MG63 (cell line): ENCODE results near the gene GP5. TPM values are rescaled to one million over a fixed set of nuclear protein-coding genes. Genes with fewer than 3 reads are reported as not detected.

Experiments used
- DNase-seq: peaks from one replicate; pipeline ENCODE4 v3.0.0-alpha.2; 2020
- H3K27me3 ChIP-seq: fragments of 250-450 bp; sonication (Bioruptor Pico); 2 replicates; pipeline ENCODE4 v1.5.1; 2020; ENCODE audit warnings: mild to moderate bottlenecking, moderate library complexity
- H3K36me3 ChIP-seq: fragments of 250-450 bp; sonication (Bioruptor Pico); 2 replicates; pipeline ENCODE4 v1.5.1; 2020; ENCODE audit warnings: mild to moderate bottlenecking, moderate library complexity
- H3K4me3 ChIP-seq: fragments of 250-450 bp; sonication (Bioruptor Pico); 2 replicates; pipeline ENCODE4 v1.5.1; 2020; ENCODE audit warnings: mild to moderate bottlenecking, moderate library complexity
- H3K9me3 ChIP-seq: fragments of 250-450 bp; sonication (Bioruptor Pico); 2 replicates; pipeline ENCODE4 v1.5.1; 2020; ENCODE audit warnings: mild to moderate bottlenecking, moderate library complexity
- total RNA-seq: library from RNA; depleted of rRNA; stranded (reverse); fragments of >200 nt; shearing (Covaris generic); gene quantifications from 2 replicates; pipeline ENCODE4 v1.2.3, GENCODE V29; 2014; ENCODE audit warnings: low replicate concordance

Gene GP5
- total RNA-seq, 1 experiment from 2014 or later: not detected

DNA sequence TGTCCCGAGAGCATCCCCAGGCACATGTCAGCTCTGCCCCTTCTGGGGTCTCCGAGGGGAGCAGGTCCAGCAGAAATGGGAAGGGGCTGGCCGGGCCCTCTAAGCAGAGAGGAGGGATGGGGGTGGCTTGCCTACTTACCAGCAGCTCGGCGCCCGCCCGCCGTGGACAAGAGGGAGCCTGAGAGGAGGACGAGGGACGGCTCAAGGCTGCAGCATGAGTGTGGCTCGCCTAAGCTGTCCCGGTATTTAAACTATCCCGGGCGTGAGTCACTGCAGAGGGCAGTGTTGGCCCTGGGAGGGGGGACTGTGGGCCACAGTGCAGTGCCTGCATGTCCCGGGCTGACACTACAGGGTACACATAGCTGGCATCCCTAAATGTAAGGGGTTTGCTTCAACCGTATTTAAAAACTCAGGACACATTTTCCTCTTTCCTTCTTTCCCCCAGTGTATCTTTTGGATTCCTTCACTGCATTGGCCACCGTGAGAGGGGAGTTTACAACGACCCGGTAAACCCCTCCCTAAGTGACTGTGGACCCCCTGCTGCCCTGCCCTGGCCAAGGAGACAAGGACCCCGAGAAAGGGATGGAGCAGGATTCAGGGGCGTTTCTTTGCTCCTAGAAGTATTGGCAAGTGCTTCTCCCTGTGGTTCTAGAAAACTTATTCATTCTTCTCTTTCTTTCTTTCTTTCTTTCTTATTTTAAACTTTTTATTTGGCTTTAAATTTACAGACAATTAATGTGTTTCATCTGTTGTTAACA, 29.4 kb downstream of the GP5 start, which contains the start of gene LRRC15:
Gene LRRC15 (minus strand): TSS at position 222 of the 758 bp plus-strand sequence. CDS start 8,700 bp downstream, outside the sequence.
- Histone ChIP-seq H3K36me3 (no peaks in the 10 kb centered on the region), H3K27me3 (no peaks in the 10 kb centered on the region), H3K9me3 (no peaks in the 10 kb centered on the region), H3K4me3 (no peak within 1 kb of the TSS)
- DNase-seq: peak; percentile 64

- no peaks in the 10 kb centered on the region for H3K36me3 ChIP-seq
- H3K27me3 ChIP-seq: no peaks in the 10 kb centered on the region
- DNase-seq: no peak
- no peaks in the 10 kb centered on the region for H3K9me3 ChIP-seq
- no peak overlapping the region for H3K4me3 ChIP-seq
Observed at GRCh38 chr3:194368918-194369317, 30.1 kb downstream of the GP5 start.

DNA sequence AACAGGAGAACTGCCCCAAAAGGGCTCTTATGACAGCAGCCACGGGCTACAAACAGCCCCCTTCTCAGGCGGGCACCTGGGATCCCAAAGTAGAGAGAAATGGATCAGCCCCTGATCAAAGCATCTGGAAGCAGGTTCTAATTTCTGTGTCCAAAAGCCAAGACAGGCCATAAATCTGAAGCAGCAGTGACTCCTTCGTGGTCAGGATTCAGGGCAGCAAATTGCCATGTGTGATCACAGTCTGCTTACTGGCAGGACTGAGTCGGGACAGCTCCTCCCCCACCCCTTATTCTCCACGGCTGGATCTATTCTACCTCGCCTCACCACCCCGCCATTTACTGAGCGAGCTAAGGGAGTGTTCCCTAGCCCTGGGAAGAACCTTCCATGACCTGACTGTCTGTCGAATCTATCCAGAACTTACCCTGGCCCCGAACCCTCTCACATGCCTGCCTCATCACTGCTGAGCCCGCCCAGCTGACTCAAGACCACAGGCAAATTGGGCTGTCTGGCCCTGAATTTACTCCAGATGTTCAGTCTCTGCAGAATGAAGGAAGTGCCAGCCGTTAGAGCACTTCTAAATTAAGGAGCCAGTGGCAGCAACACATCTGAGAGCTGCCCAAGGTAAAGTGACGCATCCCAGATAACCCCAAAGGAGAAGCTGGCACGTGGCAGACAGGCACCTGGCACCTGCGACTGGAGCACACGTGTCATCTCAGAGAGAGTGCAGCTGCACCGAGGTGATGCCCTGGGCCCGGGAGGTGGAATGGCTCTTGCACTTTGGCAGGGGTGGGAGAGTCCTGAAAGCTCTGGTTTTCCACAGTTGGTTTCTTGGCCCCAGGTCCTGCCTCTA, 30.8 kb downstream of the GP5 start:
- Histone ChIP-seq H3K9me3 (no peaks in the 10 kb centered on the region), H3K36me3 (no peaks in the 10 kb centered on the region), H3K4me3 (no peak overlapping the region), H3K27me3 (no peaks in the 10 kb centered on the region)
- peak; percentile 75 for DNase-seq

DNA sequence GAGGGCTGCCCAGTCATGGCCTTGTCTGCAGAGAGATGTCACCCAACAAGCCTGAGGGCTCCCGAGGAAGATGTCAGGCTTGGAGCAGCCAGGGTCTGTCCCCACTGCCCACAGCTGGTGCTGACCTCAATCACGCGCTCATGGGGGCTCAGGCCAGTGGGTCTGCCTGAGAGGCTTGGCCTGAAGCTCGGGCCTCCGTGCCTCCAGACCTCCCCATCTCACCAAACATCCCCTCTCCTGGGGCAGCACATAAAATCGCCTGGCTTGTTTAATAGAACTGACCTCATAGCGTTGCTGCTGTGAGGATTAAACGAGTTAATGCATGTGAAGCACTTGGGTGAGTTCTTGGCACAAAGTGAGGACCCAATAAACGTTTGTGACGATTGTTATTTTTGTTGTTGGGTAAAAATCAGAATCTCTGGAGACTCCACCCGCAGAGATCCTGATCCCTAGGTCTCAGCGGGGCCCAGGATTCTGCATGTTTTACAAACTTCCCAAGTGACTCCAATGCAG, 33.0 kb downstream of the GP5 start:
- Histone ChIP-seq H3K9me3 (no peaks in the 10 kb centered on the region), H3K36me3 (no peaks in the 10 kb centered on the region), H3K4me3 (no peak overlapping the region), H3K27me3 (no peaks in the 10 kb centered on the region)
- no peak for DNase-seq

DNA sequence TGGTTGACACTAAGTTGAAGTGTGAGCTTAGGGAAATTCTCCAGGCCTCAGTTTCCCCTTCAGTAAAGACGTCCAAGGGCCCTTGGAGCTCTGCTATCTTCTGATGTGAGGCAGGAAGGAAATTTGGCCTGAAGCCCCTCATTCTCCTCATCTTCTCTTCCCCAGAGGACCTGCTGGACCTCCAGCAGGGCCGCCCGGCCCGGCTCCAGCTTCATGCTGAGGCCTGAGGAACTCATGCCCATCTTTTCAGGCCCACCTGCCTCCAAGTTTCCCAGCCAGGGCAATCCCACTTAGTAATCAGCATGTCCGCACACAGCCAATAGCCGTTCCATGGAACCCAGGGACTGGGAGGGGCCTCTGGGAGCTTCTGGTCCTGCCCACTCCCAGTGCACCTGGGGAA, 33.5 kb downstream of the GP5 start:
- DNase-seq: no peak
- no peaks in the 10 kb centered on the region for H3K27me3 ChIP-seq
- no peak overlapping the region for H3K4me3 ChIP-seq
- no peaks in the 10 kb centered on the region for H3K9me3 ChIP-seq
- H3K36me3 ChIP-seq: no peaks in the 10 kb centered on the region

- DNase-seq: peak; percentile 94
- Histone ChIP-seq H3K9me3 (no peaks in the 10 kb centered on the region), H3K36me3 (no peaks in the 10 kb centered on the region), H3K27me3 (no peaks in the 10 kb centered on the region), H3K4me3 (no peak overlapping the region)
Observed at GRCh38 chr3:194364652-194365434, 34.2 kb downstream of the GP5 start.

DNA sequence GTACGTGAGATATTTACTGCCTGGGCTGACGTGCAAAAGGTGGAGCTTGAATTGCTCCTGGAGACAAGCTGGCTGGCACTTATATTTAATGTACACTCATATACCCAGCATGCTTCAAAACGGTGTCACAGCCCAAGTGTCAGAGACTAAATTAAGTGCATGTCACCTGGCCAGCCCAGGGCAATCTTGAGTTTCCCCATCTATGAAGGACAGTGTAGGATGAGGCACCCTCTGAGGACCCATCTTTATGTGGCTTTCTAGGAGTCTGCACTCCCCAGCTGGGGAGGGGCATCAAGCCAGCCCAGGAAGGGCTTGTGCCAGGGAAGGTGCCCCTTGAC, 34.8 kb downstream of the GP5 start:
- no peaks in the 10 kb centered on the region for H3K27me3 ChIP-seq
- no peak overlapping the region for H3K4me3 ChIP-seq
- no peak for DNase-seq
- H3K9me3 ChIP-seq: no peaks in the 10 kb centered on the region
- no peaks in the 10 kb centered on the region for H3K36me3 ChIP-seq

DNA sequence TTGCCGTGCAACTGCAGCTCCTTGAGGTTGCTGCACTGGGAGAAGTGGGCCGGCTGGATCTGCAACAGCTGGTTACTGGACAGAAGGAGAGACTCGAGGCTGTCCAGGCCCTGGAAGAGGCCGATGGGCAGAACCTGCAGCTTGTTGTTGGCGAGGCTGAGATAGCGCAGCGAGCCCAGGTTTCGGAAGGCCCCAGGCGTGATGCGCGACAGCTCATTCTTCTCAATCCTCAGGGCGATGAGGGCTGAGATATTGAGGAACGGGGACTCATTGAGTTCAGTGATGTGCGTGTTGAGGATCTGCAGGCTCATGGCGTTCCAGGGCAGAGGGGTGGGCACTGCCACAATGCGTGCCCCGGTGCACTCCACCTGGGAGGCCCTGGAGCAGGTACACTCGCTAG, 38.5 kb downstream of the GP5 start:
- no peaks in the 10 kb centered on the region for H3K9me3 ChIP-seq
- DNase-seq: no peak

DNA sequence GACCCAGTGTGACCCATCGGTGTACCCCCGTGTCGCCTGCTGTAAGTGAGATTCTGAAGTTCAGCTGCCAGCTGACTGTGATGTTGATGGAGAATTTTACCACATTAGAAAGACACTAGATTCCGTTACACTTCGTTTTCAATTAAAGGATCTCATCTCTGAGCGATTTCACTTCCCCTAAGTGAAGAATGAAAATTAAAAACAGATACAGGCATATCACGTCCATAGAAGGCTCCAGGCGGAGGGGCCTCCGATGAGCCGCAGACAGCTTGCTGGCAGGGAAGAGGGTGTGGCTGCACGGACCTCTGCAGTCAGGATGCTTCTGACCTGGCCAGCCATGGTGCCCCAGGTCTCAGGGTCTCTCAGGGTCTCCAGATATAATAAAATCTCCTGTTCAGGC, 41.4 kb downstream of the GP5 start:
- Histone ChIP-seq H3K27me3 (no peaks in the 10 kb centered on the region), H3K36me3 (no peaks in the 10 kb centered on the region), H3K4me3 (no peak overlapping the region), H3K9me3 (no peaks in the 10 kb centered on the region)
- DNase-seq: no peak

More for the DNA sequence above, 38.5 kb downstream of the GP5 start:
- Histone ChIP-seq H3K27me3 (no peaks in the 10 kb centered on the region), H3K36me3 (no peaks in the 10 kb centered on the region), H3K4me3 (no peak overlapping the region)

DNA sequence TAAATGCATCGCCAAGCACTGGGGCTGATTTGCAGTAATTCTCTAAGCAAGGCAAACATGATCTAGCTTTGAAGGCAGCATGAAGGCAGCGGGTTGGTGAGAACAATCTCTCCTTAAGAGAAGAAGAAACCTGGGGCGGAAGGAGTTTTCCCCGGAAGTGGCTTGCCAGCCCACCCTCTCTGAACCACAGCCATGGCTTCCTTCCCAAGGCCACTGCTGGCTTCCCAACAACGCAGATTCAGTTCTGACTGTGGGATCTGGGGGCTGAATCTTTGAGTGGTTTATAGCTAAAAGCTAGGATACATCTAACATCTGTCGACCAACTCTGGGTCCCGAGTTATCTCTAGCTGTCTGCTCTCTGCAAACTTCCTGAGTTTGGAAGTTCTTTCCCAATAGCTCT, 43.7 kb downstream of the GP5 start:
- DNase-seq: no peak
- H3K4me3 ChIP-seq: no peak overlapping the region
- H3K9me3 ChIP-seq: no peaks in the 10 kb centered on the region
- H3K27me3 ChIP-seq: no peaks in the 10 kb centered on the region
- no peaks in the 10 kb centered on the region for H3K36me3 ChIP-seq

GRCh38 chr3:194354315-194354714, 44.8 kb downstream of the GP5 start:
- DNase-seq: no peak
- Histone ChIP-seq H3K27me3 (no peaks in the 10 kb centered on the region), H3K9me3 (no peaks in the 10 kb centered on the region), H3K4me3 (no peak overlapping the region), H3K36me3 (no peaks in the 10 kb centered on the region)

DNA sequence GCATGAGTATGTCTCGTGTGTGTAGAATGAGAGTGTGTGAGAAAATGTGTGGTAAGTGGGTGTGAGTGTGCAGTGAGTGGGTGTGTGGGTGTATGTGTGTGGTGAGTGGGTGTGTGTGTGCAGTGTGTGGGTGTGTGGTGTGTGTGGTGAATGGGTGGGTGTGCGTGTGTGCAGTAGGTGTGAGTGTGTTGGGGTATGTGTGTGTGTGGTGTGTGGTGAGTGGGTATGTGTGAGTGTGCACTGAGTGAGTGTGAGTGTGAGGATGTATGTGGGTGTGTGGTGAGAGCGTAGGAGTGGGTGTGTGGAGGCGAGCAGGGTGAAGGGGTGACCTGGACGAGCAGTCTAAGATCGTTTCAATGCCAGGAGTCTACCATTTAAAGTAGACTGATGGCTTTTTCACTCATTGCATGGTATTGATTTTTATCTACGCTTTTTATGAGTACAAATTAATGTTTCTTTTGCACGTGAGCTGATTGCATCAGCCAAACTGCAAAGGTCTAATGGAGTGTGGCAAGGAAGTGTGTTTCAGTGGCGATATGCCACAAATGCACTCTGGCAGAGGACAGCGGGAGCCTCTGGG, 46.3 kb downstream of the GP5 start:
- Histone ChIP-seq H3K4me3 (no peak overlapping the region), H3K9me3 (no peaks in the 10 kb centered on the region), H3K27me3 (no peaks in the 10 kb centered on the region), H3K36me3 (no peaks in the 10 kb centered on the region)
- no peak for DNase-seq

DNA sequence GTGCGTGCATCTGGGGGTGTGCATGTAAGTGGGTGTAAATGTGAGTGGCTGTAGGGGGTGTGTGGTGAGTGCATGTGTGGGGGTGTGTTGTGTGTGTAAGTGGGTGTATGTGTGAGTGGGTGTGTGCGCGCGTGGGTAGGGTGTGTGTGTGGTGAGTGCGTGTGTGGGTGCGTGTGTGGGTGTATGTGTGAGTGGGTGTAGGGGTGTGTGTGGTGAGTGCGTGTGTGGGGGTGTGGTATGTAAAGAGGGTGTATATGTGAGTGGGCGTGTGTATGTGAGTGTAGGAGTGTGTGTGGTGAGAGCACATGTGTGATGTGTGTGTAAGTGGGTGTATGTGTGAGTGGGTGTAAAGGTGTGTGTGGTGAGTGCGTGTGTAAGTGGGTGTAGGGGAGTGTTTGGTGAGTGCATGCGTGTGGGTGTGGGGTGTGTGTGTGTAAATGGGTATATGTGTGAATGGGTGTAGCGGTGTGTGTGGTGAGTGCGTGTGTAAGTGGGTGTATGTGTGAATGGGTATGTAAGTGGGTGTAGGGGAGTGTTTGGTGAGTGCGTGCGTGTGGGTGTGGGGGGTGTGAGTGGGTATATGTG, 47.0 kb downstream of the GP5 start:
- Histone ChIP-seq H3K9me3 (no peaks in the 10 kb centered on the region), H3K36me3 (no peaks in the 10 kb centered on the region), H3K27me3 (no peaks in the 10 kb centered on the region), H3K4me3 (no peak overlapping the region)
- DNase-seq: no peak

DNA sequence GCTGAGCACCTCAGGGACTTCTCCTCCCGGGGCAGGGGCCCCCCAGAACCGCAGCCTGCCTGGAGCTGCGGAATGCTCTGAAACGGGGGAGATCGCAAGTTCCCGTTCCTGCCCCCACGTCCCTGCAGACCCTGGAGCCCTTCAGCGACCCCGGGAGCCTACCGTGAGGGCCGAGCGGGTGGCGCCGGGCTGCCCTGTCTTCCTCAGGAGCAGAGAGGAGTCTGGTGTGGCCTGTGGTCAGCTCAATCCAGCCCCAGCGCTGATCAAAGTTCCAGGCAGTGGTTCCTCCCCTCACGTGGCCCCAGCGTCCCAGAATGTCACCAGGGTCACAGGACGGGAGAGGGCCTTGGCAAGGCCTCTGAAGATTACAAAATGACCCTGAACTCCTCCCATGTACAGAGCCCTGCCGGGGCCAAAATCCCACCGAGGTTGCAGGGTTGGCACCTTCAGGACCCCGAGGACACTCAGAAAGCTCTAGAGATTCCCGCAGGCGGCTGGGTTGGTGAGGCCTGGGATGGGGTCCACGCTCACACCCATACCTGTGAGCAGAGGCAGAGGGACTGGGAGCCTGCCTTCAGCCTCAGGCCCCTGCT, 47.9 kb downstream of the GP5 start, which contains the start of gene CPN2:
Gene CPN2 (minus strand): TSS at position 249 of the 593 bp plus-strand sequence. CDS start 8,626 bp downstream, outside the sequence.
- no peak within 1 kb of the TSS for H3K4me3 ChIP-seq
- no peaks in the 10 kb centered on the region for H3K36me3 ChIP-seq
- no peak for DNase-seq
- H3K27me3 ChIP-seq: no peaks in the 10 kb centered on the region
- H3K9me3 ChIP-seq: no peaks in the 10 kb centered on the region

DNA sequence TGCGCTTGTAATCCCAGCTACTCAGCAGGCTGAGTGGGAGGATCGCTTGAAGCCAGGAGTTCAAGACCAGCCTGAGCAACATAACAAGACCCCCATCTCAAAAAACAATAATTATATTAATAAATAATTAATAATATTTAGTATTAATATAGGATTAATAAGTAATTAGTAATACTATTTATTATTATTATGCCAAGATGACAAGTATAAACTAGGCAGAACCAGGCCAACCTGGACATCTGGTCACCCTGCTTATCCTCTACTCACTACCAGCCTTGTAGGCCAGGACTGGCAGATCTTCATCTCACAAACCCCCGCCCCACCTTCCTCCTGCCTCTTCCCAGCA, 48.4 kb downstream of the GP5 start:
- Histone ChIP-seq H3K27me3 (no peaks in the 10 kb centered on the region), H3K4me3 (no peak overlapping the region), H3K36me3 (no peaks in the 10 kb centered on the region), H3K9me3 (no peaks in the 10 kb centered on the region)
- DNase-seq: no peak

DNA sequence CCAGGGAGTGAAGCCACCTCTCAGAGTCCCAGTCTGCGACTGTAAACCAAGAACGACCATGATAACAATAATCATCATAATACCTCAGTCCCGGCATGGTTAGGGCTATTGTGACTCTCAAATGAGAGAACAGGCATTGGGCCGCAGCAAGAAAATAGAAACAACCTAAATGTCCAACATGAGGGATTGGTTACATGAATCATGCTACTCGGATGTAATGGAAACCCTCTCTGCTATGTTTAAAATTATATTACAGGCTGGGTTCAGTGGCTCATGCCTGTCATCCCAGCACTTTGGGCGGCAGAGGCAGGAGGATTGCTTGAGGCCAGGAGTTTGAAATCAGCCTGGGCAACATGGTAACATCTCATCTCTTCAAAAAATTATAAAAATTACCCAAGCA, 50.7 kb downstream of the GP5 start:
- Histone ChIP-seq H3K36me3 (no peaks in the 10 kb centered on the region), H3K4me3 (no peak overlapping the region), H3K9me3 (no peaks in the 10 kb centered on the region), H3K27me3 (no peaks in the 10 kb centered on the region)
- DNase-seq: no peak
